ENCODE results near the gene SLC13A3. TPM values are rescaled to one million over a fixed set of nuclear protein-coding genes. Genes with fewer than 3 reads are reported as not detected.

SLC13A3 gene
- total and polyA plus RNA-seq, 3 donors from 2014 or later: 3.2 to 9.1 (median 4.1) TPM

DNA sequence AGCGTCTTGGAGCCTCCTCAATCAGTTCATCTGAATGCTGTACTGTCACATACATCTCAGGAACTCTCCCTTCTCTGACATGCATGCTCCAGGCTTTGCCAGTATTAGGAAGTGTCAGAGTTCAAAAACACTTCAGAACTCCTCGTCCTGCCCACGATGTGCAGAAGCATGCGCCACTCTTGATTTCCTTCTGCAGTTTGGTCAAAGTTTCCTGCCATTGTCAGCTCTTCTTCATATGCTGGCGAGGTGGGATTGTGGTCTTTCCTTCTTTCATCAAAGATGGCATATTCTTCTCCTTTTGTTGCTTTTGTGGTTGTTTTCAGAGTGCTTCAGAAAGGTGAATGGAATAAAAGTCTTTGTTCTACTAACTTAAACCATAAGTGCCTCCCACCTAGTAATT is 21.0 kb downstream of the SLC13A3 start:
- H3K4me1 ChIP-seq: no peaks in the 10 kb centered on the region
- no peak overlapping the region for H3K27ac ChIP-seq
- WGBS, 2 donors: 86 to 90% methylated on average over 5 of the region's 5 CpGs
- no peak overlapping the region for H3K4me3 ChIP-seq
- DNase-seq: no peak
- H3K27me3 ChIP-seq: no peaks in the 10 kb centered on the region
- no peaks in the 10 kb centered on the region for H3K36me3 ChIP-seq (ENCODE audit: low read depth, missing control alignments)
- intact Hi-C loops (cut with DNase I; ENCODE audit: low total_unique reads): no loop called here
- no peaks in the 10 kb centered on the region for H3K9me3 ChIP-seq
- TF ChIP-seq, protein P1, sequence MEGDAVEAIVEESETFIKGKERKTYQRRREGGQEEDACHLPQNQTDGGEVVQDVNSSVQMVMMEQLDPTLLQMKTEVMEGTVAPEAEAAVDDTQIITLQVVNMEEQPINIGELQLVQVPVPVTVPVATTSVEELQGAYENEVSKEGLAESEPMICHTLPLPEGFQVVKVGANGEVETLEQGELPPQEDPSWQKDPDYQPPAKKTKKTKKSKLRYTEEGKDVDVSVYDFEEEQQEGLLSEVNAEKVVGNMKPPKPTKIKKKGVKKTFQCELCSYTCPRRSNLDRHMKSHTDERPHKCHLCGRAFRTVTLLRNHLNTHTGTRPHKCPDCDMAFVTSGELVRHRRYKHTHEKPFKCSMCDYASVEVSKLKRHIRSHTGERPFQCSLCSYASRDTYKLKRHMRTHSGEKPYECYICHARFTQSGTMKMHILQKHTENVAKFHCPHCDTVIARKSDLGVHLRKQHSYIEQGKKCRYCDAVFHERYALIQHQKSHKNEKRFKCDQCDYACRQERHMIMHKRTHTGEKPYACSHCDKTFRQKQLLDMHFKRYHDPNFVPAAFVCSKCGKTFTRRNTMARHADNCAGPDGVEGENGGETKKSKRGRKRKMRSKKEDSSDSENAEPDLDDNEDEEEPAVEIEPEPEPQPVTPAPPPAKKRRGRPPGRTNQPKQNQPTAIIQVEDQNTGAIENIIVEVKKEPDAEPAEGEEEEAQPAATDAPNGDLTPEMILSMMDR (IDR thresholded peaks at IDR 0.05): no peak
- TF ChIP-seq POLR2A (IDR thresholded peaks at IDR 0.05): no peak

DNA sequence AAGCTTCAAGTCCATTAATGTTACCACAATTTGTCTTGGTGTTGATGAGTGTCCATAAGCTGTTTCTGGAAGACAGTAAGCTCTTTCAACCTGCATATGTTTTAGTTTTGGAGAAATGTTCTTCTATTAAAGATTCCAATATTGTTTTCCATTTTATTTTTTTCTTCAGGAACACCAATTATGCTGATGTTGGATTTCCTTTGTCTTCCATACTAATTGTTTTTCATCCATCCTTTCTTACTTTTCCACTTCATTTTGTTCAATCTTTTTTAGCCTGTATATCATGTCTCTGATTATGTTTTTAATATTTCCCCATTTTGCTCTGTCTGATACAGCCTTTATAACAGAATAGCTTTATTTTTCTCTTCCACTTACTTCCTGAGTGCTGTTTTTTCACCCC is 21.9 kb downstream of the SLC13A3 start:
- Histone ChIP-seq H3K4me1 (no peaks in the 10 kb centered on the region), H3K27me3 (no peaks in the 10 kb centered on the region), H3K4me3 (no peak overlapping the region), H3K36me3 (ENCODE audit: low read depth, missing control alignments) (no peaks in the 10 kb centered on the region), H3K27ac (no peak overlapping the region), H3K9me3 (no peaks in the 10 kb centered on the region)
- no peak for DNase-seq
- TF ChIP-seq, protein P1 (IDR thresholded peaks at IDR 0.05): no peak
- no peak for TF ChIP-seq POLR2A (IDR thresholded peaks at IDR 0.05)
- intact Hi-C loops (cut with DNase I; ENCODE audit: low total_unique reads): no loop called here

DNA sequence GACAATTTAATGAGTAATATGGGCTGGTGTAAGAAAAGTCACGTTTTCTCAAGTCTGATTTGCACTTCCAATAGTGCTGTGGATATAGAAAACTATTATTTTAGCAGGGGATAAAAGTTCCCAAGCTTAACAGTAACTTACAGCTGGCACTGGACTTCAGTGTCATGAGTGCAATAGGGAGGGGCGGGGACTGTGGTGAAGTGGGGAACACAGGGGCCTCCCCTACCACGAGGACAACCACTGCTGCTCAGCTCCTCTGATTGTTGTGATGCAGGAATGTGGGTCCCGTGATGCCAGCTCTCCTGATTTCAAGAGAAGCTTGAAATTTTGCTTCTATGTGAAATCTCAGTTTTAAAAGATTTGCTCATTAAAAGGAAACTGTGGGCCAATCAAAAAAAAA is 24.0 kb downstream of the SLC13A3 start:
- no peak for DNase-seq
- intact Hi-C loops (cut with DNase I; ENCODE audit: low total_unique reads): no loop called here
- Histone ChIP-seq H3K36me3 (ENCODE audit: low read depth, missing control alignments) (no peaks in the 10 kb centered on the region), H3K4me3 (no peak overlapping the region), H3K9me3 (no peaks in the 10 kb centered on the region), H3K27ac (no peak overlapping the region), H3K27me3 (no peaks in the 10 kb centered on the region), H3K4me1 (no peaks in the 10 kb centered on the region)
- TF ChIP-seq, protein P1 (IDR thresholded peaks at IDR 0.05): no peak
- TF ChIP-seq POLR2A (IDR thresholded peaks at IDR 0.05): no peak
- WGBS, 2 donors: 71 to 76% methylated on average over 4 of the region's 4 CpGs

DNA sequence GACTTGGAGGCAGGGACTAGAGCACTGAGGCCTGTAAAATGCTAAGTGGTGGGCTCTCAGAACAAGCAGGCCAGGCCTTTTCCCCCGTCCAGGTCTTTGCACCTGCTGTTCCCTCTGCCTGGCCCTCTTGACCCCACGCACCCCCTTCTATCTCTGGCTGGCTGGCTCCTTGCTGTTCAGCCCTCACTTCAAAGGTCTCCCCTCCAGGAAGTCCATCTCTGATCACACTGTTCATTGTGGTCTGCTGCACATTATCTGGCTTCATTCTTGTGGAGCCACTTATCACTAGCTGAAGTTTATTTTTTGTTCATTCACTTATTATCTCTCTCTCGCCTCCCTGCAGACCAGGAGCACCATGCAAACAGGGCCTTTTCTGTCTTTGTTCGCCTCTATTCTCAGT is 24.5 kb downstream of the SLC13A3 start:
- WGBS, 2 donors: 67 to 70% methylated on average over 4 of the region's 4 CpGs
- no peaks in the 10 kb centered on the region for H3K9me3 ChIP-seq
- no peaks in the 10 kb centered on the region for H3K4me1 ChIP-seq
- H3K36me3 ChIP-seq (ENCODE audit: low read depth, missing control alignments): no peaks in the 10 kb centered on the region
- H3K27me3 ChIP-seq: no peaks in the 10 kb centered on the region
- intact Hi-C loops (cut with DNase I; ENCODE audit: low total_unique reads): no loop called here
- TF ChIP-seq, protein P1 (IDR thresholded peaks at IDR 0.05): no peak
- no peak for TF ChIP-seq POLR2A (IDR thresholded peaks at IDR 0.05)
- no peak for DNase-seq
- H3K27ac ChIP-seq: no peak overlapping the region
- no peak overlapping the region for H3K4me3 ChIP-seq

DNA sequence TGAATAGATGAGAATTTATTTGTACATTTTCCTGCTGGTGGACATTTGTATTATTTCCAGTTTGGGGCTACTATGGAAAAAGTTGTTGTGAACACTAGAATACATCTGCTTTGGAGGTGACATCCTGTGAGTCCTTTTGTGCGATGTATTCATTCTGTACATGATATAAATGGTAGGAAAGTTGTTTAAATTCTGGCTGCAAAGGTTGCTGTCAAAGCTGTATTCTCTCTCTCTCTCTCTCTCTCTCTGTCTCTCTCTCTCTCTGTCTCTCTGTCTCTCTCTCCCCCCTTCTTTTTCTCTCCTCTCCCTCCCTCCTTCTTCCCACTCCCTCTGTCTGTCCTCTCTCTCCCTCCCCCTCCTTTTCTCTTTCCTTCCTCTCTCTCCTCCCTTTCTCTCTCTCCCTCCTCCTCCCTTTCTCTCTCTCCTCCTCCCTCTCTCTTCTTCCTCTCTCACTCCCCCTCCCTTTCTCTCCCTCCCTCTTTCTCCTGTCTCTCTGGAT is 25.3 kb downstream of the SLC13A3 start:
- Histone ChIP-seq H3K27me3 (no peaks in the 10 kb centered on the region), H3K4me3 (no peak overlapping the region), H3K4me1 (no peaks in the 10 kb centered on the region), H3K9me3 (no peaks in the 10 kb centered on the region), H3K27ac (no peak overlapping the region), H3K36me3 (ENCODE audit: low read depth, missing control alignments) (no peaks in the 10 kb centered on the region)
- TF ChIP-seq, protein P1 (IDR thresholded peaks at IDR 0.05): no peak
- no peak for TF ChIP-seq POLR2A (IDR thresholded peaks at IDR 0.05)
- intact Hi-C loops (cut with DNase I; ENCODE audit: low total_unique reads): no loop called here
- no peak for DNase-seq
- WGBS, 2 donors: 94 to 97% methylated on average over 1 of the region's 1 CpG
